GM19328 (cell line): ENCODE measurements around the gene MYH15.
A peak's percentile ranks its signal among the peaks of the same experiment; 100 is the strongest.

Experiments used
- ATAC-seq: cut with Tn5 transposase; IDR thresholded peaks from one replicate; pipeline ENCODE4 v1.9.1; 2021; ENCODE audit warnings: mild to moderate bottlenecking, moderate library complexity; ENCODE audit not compliant: unreplicated experiment

Gene MYH15

GRCh38 chr3:108510496-108510895 is at the start of gene MYH15:
Gene MYH15 (minus strand): TSS chr3:108510596. CDS start chr3:108510530, 66 bp downstream.
- no peak for ATAC-seq

GRCh38 chr3:108555966-108556581 is 45.7 kb upstream of the MYH15 start:
- ATAC-seq, result no peak

GRCh38 chr3:108554913-108555571 is 44.6 kb upstream of the MYH15 start:
- ATAC-seq, result no peak

DNA sequence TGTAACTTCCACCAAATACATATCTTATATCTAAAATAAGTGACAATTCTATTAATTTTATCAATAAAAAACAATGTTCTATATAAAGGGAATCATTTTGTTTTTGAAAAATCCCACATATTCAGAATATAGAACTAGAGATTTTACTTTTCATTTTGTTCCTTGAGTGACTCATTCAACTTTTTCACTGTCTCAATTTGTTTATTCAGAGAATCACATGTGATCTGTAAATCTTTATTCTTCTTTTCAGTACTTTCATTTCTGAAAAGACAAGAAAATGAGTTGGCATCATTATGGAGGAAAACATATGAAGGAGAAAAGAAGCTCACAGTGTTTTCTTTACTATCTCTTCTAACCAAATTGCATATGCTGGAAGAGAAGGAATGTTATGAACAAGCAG is 43.8 kb upstream of the MYH15 start:
- no peak for ATAC-seq

DNA sequence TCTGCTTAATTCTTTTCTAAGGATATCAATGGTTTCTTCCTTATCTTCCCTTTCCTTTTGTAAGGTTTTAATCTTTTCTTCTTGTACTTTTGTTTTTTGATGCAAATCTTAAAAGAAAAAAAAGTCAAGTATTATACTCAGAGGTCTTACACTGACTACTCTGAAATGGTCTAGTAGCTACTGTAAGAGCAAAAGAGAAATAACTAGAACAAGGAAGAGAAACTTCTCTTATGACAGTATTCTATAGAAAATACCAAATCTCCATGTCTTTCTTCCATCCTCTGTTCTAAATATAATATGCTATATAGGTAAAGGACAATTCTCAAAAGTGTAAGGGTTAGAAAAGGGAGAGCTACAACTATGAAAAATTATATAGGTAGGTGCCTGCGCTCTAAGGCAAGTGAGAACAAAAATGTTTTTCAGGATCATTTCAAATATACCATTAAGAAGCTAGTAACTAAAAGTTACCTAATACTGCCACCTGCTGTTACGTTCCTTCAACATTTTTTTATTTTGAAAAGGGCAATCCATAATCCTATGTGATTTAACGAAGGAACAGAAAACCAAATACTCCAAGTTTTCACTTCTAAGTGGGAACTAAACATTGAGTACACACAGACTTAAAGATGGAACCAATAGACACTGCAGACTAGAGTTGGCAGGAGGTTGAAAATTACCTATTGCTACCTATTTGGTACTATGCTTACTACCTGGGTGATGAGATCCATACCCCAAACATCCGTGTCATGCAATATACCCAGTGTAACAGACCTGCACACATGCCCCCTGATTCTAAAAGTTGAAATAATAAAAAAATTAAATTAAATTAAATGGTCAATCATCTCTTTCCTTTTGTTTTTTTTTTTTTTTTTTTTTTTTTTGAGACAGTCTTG is 42.1 kb upstream of the MYH15 start:
- no peak for ATAC-seq

DNA sequence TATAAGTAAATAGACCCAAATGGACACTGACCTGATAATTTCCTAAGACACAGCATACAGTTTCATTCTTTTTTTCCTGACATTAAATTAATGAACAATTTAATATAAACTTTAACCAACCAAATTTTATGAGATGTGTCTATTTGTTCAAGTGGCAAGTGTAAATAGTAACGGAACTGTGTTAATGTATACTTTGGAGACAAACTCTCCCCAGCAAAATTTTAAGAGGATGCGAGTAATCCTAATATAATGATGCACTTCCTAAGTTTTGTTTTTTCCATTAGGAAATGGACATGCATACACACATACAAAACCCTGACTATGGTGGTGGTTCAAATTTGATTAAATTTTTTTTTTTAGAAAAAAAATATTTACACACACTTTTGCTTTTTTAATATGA is 38.5 kb upstream of the MYH15 start:
- no peak for ATAC-seq

DNA sequence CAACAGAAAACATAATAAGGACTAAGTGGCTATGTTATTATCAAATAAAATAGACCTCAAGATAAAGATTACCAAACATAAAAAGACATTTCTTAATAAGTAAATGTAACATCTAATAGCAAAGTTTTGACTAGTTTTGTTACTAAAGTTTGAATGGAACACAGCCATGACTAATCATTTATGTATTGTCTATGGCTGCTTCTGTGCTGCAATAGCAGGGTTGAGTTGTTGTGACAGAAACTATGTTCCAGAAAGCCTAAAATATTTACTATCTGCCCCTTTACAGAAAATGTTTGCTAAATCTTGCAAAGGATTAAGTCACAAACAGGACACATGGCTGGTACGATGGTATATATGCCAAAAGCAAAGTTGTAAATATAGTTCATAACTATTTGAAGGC is 37.9 kb upstream of the MYH15 start:
- no peak for ATAC-seq

GRCh38 chr3:108546692-108547091 is 36.3 kb upstream of the MYH15 start:
- ATAC-seq, result no peak

DNA sequence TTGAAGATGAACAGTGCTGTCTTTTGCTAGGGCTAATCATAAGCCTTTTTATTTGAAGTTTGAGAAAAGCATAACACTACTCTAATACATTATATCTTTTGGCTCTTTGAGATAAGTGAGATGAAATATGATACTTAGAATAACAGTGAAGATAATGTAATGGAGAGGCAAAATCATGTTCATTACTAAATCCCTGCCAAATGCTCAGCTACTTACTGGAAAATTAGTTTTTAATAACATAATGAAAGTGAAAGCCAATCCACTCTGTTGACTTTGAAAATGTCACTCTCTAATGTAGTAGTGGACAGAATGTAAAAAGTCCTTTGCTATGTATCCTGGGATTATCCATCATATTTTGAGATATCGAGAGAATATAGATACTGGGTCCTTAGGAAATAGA is 35.9 kb upstream of the MYH15 start:
- no peak for ATAC-seq

DNA sequence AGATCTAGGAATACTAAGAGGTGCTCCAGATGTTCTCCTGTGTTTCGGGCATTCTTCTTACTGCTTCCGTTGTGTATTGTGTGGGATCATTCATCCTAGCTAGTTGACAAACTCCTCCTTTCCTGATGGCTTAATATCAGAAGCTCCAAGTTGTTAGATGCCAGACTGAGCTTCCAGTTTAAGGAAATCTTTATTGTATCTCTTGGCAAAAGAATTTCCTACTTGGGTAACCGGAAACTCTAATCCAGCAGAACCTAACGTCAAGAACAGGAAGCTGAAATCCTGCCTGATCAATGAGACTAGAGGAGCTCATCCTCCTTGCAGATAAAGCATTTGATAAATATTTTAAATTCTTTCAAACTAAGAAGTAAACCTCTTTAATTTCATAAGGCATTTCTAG is 27.7 kb upstream of the MYH15 start:
- ATAC-seq, result no peak

- ATAC-seq, result peak; percentile 94
Observed at GRCh38 chr3:108528459-108529252, 18.3 kb upstream of the MYH15 start.

GRCh38 chr3:108527817-108528216 is 17.4 kb upstream of the MYH15 start:
- no peak for ATAC-seq

GRCh38 chr3:108527109-108527508 is 16.7 kb upstream of the MYH15 start:
- ATAC-seq, result no peak

DNA sequence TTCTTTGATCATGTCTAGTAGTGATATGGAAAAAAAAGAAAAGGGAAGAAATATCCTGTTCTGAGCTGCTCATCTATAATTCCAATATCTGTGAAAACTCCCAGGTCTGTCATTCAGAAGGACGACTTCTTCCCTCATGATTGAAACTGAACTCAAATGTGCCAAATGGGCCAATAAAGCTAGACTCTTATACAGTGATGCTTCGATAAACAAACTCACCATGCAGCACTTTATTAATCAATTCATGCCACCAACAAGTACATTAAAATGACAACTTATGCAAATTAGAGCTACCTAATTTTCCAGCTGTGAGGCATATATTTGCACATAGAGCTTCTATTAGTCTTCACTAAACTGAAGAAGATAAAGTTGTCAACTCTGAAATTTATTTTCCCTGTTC is 15.6 kb upstream of the MYH15 start:
- no peak for ATAC-seq

GRCh38 chr3:108525256-108525655 is 14.9 kb upstream of the MYH15 start:
- ATAC-seq, result no peak

- no peak for ATAC-seq
Observed at GRCh38 chr3:108524537-108524936, 14.1 kb upstream of the MYH15 start.

DNA sequence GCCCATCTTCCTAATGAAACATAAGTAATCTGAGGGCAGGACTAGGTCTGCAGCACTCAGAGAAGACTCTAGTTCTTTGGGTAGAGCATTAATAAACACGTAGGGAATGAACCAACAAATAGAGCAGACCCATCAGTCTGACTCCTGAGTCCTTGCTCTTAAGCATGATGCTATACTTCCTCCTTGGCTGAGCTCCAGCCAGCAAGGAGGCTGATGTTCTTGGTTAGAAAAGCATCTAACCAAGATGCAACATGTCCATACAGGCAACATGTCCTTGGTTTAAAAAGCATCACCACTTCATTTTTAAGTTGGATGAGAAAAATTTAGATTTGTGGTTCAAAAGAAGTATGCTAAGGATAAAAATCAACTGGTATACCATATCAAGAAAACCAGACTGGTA is 8.5 kb upstream of the MYH15 start:
- ATAC-seq, result no peak

- no peak for ATAC-seq
Observed at GRCh38 chr3:108516881-108517280, 6.5 kb upstream of the MYH15 start.

GRCh38 chr3:108513961-108514360 is 3.6 kb upstream of the MYH15 start:
- no peak for ATAC-seq

GRCh38 chr3:108512671-108513070 is 2.3 kb upstream of the MYH15 start:
- no peak for ATAC-seq

GRCh38 chr3:108511490-108511889 is 1.1 kb upstream of the MYH15 start:
- no peak for ATAC-seq
